ENCODE measurements around the gene U2AF2. TPM values are rescaled to one million over a fixed set of nuclear protein-coding genes. Genes with fewer than 3 reads are reported as not detected.

U2AF2 gene
- total and polyA plus RNA-seq, 8 donors: 53.2 to 463 (median 114) TPM

DNA sequence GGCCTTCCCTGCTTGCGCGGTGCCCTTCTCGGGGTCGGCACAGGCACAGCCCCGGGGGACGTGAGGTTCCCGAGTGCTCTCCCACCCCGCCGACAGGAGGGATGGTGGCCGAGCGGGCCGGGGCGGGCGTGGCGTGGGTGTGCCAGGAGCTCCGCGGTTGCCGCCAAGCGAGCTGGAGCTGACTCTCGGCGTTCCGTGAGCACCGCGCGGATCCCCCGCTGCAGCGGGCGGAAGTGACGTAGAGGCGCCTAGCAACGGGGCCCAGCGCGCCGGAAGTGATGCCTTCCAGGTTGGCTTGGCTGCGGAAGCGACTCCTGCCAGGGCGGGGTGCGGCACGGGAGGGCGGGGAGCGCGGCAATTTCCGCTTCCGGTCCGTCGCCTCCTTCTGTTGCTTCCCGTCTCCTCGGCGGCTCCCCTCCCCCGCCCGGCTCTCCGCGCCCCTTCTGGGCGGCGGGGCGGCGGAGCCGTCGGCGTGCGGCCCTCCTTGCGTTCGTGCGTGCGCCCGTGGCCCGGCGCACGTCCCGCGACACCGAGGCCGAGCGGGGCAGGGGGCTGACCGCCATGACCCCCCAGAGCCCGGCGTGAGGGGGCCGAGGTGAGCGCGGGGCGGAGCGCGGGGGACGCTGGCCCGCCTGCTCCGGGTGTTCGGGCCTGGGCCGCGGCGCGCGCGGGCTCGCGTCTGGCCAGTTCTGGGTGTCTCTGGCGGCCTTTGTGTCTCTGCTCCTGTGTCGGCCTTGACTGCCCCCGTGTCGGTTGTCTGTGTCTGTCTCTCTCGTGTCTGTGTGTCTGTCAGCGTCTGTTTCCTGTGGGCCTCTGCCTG lies 20.2 kb downstream of the U2AF2 start, which contains the start of gene EPN1:
Gene EPN1 (plus strand): TSS at position 386 of the 820 bp plus-strand sequence. CDS start 3,402 bp downstream, outside the sequence.
- TF ChIP-seq, protein P1, sequence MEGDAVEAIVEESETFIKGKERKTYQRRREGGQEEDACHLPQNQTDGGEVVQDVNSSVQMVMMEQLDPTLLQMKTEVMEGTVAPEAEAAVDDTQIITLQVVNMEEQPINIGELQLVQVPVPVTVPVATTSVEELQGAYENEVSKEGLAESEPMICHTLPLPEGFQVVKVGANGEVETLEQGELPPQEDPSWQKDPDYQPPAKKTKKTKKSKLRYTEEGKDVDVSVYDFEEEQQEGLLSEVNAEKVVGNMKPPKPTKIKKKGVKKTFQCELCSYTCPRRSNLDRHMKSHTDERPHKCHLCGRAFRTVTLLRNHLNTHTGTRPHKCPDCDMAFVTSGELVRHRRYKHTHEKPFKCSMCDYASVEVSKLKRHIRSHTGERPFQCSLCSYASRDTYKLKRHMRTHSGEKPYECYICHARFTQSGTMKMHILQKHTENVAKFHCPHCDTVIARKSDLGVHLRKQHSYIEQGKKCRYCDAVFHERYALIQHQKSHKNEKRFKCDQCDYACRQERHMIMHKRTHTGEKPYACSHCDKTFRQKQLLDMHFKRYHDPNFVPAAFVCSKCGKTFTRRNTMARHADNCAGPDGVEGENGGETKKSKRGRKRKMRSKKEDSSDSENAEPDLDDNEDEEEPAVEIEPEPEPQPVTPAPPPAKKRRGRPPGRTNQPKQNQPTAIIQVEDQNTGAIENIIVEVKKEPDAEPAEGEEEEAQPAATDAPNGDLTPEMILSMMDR (IDR thresholded peaks at IDR 0.05): no peak
- TF ChIP-seq POLR2AphosphoS5 (IDR thresholded peaks at IDR 0.05): peak; percentile 64 to 92 (median 75)
- DNase-seq: peak; percentile 98 to 99
- no peaks in the 10 kb centered on the region for H3K9me3 ChIP-seq
- peaks cover 30 to 73% (median 67%) of the 10 kb centered on the region in 4 donors for H3K36me3 ChIP-seq
- peak within 1 kb of the TSS; percentile 90 to 97 (median 94) for H3K27ac ChIP-seq
- intact Hi-C loops (cut with DNase I; ENCODE audit: low total_unique reads): no loop called here
- peak within 1 kb of the TSS; percentile 70 to 98 (median 88) for H3K4me3 ChIP-seq
- no peaks in the 10 kb centered on the region for H3K27me3 ChIP-seq
- peaks cover 47 to 91% (median 74%) of the 10 kb centered on the region in 4 donors for H3K4me1 ChIP-seq
- 0 to 1% (median 0%) methylated on average over 18 to 101 of the region's 101 CpGs for WGBS, 5 donors

DNA sequence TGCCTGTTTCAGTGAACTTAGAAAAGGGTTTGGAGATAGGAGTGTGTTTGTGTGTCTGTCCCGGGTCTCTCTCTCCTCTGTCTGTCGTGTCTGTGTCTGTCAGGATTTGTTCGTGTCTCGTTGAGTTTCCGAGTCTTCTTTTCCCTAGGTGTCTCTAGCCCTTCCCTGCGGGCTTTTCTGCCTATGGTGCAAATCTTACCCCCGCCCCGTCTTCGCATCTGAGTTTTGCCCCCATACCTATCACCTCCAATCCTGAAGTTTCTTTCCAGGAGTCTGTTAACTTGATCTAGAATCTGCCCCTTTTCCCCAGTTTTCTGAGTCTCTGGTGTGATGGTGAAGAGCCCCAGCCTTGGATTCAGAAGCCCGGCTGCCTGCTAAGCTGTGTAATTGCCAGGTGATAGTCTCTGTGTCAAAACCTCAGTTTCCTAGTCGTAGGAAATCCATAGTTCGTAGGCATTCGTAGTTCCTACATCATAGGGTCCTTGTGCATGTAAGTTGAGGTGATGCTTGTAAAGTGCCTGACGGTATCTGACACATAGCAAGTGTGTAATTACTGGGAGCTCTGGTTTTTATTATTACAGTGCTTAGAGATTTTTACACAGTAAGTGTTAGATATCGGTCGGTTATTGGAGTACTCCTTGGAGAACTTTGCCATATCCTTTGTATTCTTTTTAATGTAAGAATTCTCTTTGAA lies 21.0 kb downstream of the U2AF2 start:
- Histone ChIP-seq H3K27ac (peak overlapping the region; percentile 90 to 97 (median 94)), H3K4me3 (peak overlapping the region; percentile 70 to 98 (median 88)), H3K9me3 (no peaks in the 10 kb centered on the region), H3K36me3 (peaks cover 30 to 73% (median 67%) of the 10 kb centered on the region in 4 donors), H3K27me3 (no peaks in the 10 kb centered on the region), H3K4me1 (peaks cover 54 to 92% (median 79%) of the 10 kb centered on the region in 4 donors)
- TF ChIP-seq POLR2A (IDR thresholded peaks at IDR 0.05): no peak
- no peak for TF ChIP-seq POLR2AphosphoS5 (IDR thresholded peaks at IDR 0.05)
- TF ChIP-seq, protein P1 (IDR thresholded peaks at IDR 0.05): no peak
- TF ChIP-seq EP300 (IDR thresholded peaks at IDR 0.05): no peak
- 5 to 9% (median 8%) methylated on average over 16 of the region's 16 CpGs for WGBS, 5 donors
- no peak for DNase-seq
- intact Hi-C loops (cut with DNase I; ENCODE audit: low total_unique reads): no loop called here

DNA sequence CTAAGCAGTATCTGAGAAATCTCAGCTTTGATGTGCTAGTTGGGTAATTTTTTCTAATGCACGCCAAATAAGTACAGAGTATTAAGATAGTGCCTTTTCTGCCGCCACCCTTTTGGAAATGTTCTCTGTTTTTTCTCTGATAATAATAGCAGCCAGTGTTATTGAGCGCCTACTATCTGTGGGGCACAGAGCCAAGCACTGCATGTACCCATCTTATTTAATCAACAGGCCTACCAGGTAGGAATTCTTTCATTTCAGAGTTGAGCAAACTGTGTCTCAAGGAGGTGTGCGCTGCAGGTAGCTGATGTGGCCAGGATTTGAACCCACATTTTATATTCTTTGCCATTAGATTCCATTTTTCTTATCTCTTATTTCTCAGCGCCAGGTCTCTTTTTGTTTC lies 21.5 kb downstream of the U2AF2 start:
- no peaks in the 10 kb centered on the region for H3K27me3 ChIP-seq
- H3K9me3 ChIP-seq: no peaks in the 10 kb centered on the region
- peak overlapping the region; percentile 89 to 95 (median 92) for H3K27ac ChIP-seq
- intact Hi-C loops (cut with DNase I; ENCODE audit: low total_unique reads): no loop called here
- 30 to 50% (median 33%) methylated on average over 5 of the region's 5 CpGs for WGBS, 5 donors
- peaks cover 56 to 92% (median 81%) of the 10 kb centered on the region in 4 donors for H3K4me1 ChIP-seq
- peak in 2 of 3 donors; percentile 78 to 86 for TF ChIP-seq POLR2AphosphoS5 (IDR thresholded peaks at IDR 0.05)
- no peak for TF ChIP-seq EP300 (IDR thresholded peaks at IDR 0.05)
- TF ChIP-seq, protein P1 (IDR thresholded peaks at IDR 0.05): peak in 2 of 7 experiments; percentile 22 to 37
- H3K36me3 ChIP-seq: peaks cover 35 to 73% (median 67%) of the 10 kb centered on the region in 4 donors
- peak in 1 of 2 donors; percentile 90 for DNase-seq
- H3K4me3 ChIP-seq: peak overlapping the region; percentile 70 to 98 (median 88)

DNA sequence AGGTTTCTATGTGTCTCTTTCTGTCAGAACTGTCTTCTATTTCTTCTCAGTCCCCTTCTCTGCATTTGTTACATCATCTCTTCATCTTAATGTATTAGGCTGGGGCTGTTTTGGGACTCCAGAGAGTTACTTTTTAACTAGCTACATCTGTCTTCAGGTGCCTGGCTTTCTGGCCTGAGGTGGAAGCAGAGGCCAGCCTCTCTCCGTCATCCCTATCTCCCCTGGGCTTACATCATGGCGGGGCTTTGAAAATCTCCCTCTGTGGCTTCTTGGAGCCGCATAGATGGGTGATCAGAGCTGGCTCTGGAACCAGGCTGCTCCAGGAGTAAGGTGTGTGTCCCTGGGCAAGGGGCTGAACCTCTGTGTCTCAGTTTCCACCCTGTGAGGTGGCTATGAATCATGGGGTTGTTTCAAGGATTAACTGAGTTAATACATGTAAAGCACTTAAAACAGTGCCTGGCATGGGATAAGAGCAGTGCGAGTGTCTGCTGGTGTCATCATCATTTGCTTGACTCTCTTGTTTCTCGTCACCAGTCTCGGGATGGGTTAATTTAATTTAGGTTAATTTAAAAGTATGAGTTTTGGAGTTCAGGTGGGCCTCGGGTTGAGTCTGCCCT lies 22.2 kb downstream of the U2AF2 start:
- peak overlapping the region; percentile 22 to 98 (median 76) for H3K4me3 ChIP-seq
- TF ChIP-seq, protein P1 (IDR thresholded peaks at IDR 0.05): no peak
- no peak for TF ChIP-seq POLR2A (IDR thresholded peaks at IDR 0.05)
- peaks cover 59 to 92% (median 83%) of the 10 kb centered on the region in 4 donors for H3K4me1 ChIP-seq
- DNase-seq: no peak
- intact Hi-C loops (cut with DNase I; ENCODE audit: low total_unique reads): no loop called here
- peak overlapping the region; percentile 89 to 95 (median 92) for H3K27ac ChIP-seq
- WGBS, 5 donors: 35 to 52% (median 43%) methylated on average over 7 of the region's 7 CpGs
- peaks cover 36 to 73% (median 67%) of the 10 kb centered on the region in 4 donors for H3K36me3 ChIP-seq
- no peaks in the 10 kb centered on the region for H3K9me3 ChIP-seq
- no peaks in the 10 kb centered on the region for H3K27me3 ChIP-seq

All from stomach (tissue), 9 donors.